Smooth muscle cell (in vitro differentiated cells): ENCODE data around the gene PSRC1. TPM values are rescaled to one million over a fixed set of nuclear protein-coding genes. Genes with fewer than 3 reads are reported as not detected.

Source experiments
- DNase-seq: peaks from one replicate; lab custom pipeline; 2025; ENCODE audit not compliant: unreplicated experiment; lab: John Stamatoyannopoulos, UW
- H2AFZ ChIP-seq: fragments of 200-600 bp; sonication (generic); 2 replicates; pipeline ENCODE4 v1.6.0; 2016; ENCODE audit warnings: antibody characterized with exemption, low read depth, mild to moderate bottlenecking
- H3F3A ChIP-seq: fragments of 200-600 bp; sonication (generic); 2 replicates; pipeline ENCODE4 v1.6.0; 2017; ENCODE audit warnings: antibody characterized with exemption, low read depth
- H3K27ac ChIP-seq: fragments of 200-600 bp; sonication (generic); 2 replicates; pipeline ENCODE4 v1.5.1; 2016; ENCODE audit warnings: low read depth, mild to moderate bottlenecking
- H3K27me3 ChIP-seq: fragments of 200-600 bp; sonication (generic); 2 replicates; pipeline ENCODE4 v1.6.1; 2016; ENCODE audit warnings: low read depth, mild to moderate bottlenecking
- H3K36me3 ChIP-seq: fragments of 200-600 bp; sonication (generic); 2 replicates; pipeline ENCODE4 v1.5.1; 2016; ENCODE audit warnings: low read depth
- H3K4me1 ChIP-seq: fragments of 200-600 bp; sonication (generic); 2 replicates; pipeline ENCODE4 v1.5.1; 2016; ENCODE audit warnings: low read depth
- H3K4me2 ChIP-seq: fragments of 200-600 bp; sonication (generic); 2 replicates; pipeline ENCODE4 v1.6.0; 2016; ENCODE audit warnings: mild to moderate bottlenecking
- H3K4me3 ChIP-seq: fragments of 200-600 bp; sonication (generic); 2 replicates; pipeline ENCODE4 v1.5.1; 2016; ENCODE audit warnings: mild to moderate bottlenecking
- H3K79me2 ChIP-seq: fragments of 200-600 bp; sonication (generic); 2 replicates; pipeline ENCODE4 v1.6.0; 2016; ENCODE audit warnings: low read depth, mild to moderate bottlenecking
- H3K9ac ChIP-seq: fragments of 200-600 bp; sonication (generic); 2 replicates; pipeline ENCODE4 v1.6.0; 2016; ENCODE audit warnings: low read depth
- H3K9me3 ChIP-seq: fragments of 200-600 bp; sonication (generic); replicated peaks from 2 replicates; pipeline ENCODE4 v1.5.1; 2016; ENCODE audit warnings: low read depth
- H4K20me1 ChIP-seq: fragments of 200-600 bp; sonication (generic); 2 replicates; pipeline ENCODE4 v1.6.0; 2016; ENCODE audit warnings: low read depth
- CTCF ChIP-seq: fragments of 200-600 bp; sonication (generic); IDR thresholded peaks from 2 replicates; pipeline ENCODE4 v1.5.1; 2017; ENCODE audit warnings: borderline replicate concordance, mild to moderate bottlenecking, antibody characterized with exemption; ENCODE audit not compliant: insufficient read depth, poor library complexity, severe bottlenecking
- WGBS: methylation state at CpG from one replicate; pipeline ENCODE4 v1.1.7; 2016; ENCODE audit warnings: low lambda C conversion rate; 5-methylcytosine and 5-hydroxymethylcytosine counted together
- polyA plus RNA-seq: library from polyadenylated mRNA; unstranded; fragments of >200 nt; fragmentation: Nextera tagmentation; extraction: Ambion mirVana; gene quantifications from 2 replicates; pipeline ENCODE4 v1.2.1, GENCODE V29; 2016
- total RNA-seq: library from RNA; depleted of rRNA; stranded (reverse); fragments of >200 nt; gene quantifications from 2 replicates; pipeline ENCODE4 v1.2.3, GENCODE V29; 2014

PSRC1 gene
- total and polyA plus RNA-seq, 2 experiments from 2014 or later = 5.5 to 10.8 TPM

GRCh38 chr1:109263597-109264378 is 19.2 kb downstream of the PSRC1 start:
- H2AFZ ChIP-seq = no peak overlapping the region
- no peaks in the 10 kb centered on the region for H3K79me2 ChIP-seq
- peaks cover 3% of the 10 kb centered on the region for H3K4me1 ChIP-seq
- no peaks in the 10 kb centered on the region for H3F3A ChIP-seq
- H4K20me1 ChIP-seq = no peaks in the 10 kb centered on the region
- DNase-seq = peak; percentile 45
- no peaks in the 10 kb centered on the region for H3K27me3 ChIP-seq
- no peak overlapping the region for H3K9ac ChIP-seq
- peak; percentile 98 for TF ChIP-seq CTCF
- H3K9me3 ChIP-seq = no peaks in the 10 kb centered on the region
- no peaks in the 10 kb centered on the region for H3K36me3 ChIP-seq
- H3K27ac ChIP-seq = no peak overlapping the region
- no peak overlapping the region for H3K4me2 ChIP-seq
- 48% methylated on average over 28 of the region's 29 CpGs for WGBS
- H3K4me3 ChIP-seq = no peak overlapping the region

GRCh38 chr1:109263234-109263596 is 19.7 kb downstream of the PSRC1 start:
- no peaks in the 10 kb centered on the region for H3K9me3 ChIP-seq
- no peak overlapping the region for H2AFZ ChIP-seq
- H3K4me3 ChIP-seq = no peak overlapping the region
- H3K36me3 ChIP-seq = no peaks in the 10 kb centered on the region
- H3F3A ChIP-seq = no peaks in the 10 kb centered on the region
- H3K4me1 ChIP-seq = peaks cover 3% of the 10 kb centered on the region
- no peak for DNase-seq
- H3K4me2 ChIP-seq = no peak overlapping the region
- no peaks in the 10 kb centered on the region for H3K27me3 ChIP-seq
- no peaks in the 10 kb centered on the region for H4K20me1 ChIP-seq
- TF ChIP-seq CTCF = no peak
- 68% methylated on average over 9 of the region's 12 CpGs for WGBS
- H3K27ac ChIP-seq = no peak overlapping the region
- H3K9ac ChIP-seq = no peak overlapping the region
- no peaks in the 10 kb centered on the region for H3K79me2 ChIP-seq

- peaks cover 3% of the 10 kb centered on the region for H3K4me1 ChIP-seq
- H3K36me3 ChIP-seq = no peaks in the 10 kb centered on the region
- no peaks in the 10 kb centered on the region for H3K79me2 ChIP-seq
- no peak overlapping the region for H3K4me2 ChIP-seq
- no peak for TF ChIP-seq CTCF
- no peak for DNase-seq
- H3F3A ChIP-seq = no peaks in the 10 kb centered on the region
- no peaks in the 10 kb centered on the region for H3K27me3 ChIP-seq
- H3K9ac ChIP-seq = no peak overlapping the region
- H4K20me1 ChIP-seq = no peaks in the 10 kb centered on the region
- no peak overlapping the region for H3K4me3 ChIP-seq
- WGBS = 96% methylated on average over 22 of the region's 22 CpGs
- no peaks in the 10 kb centered on the region for H3K9me3 ChIP-seq
- no peak overlapping the region for H3K27ac ChIP-seq
- no peak overlapping the region for H2AFZ ChIP-seq
Observed at GRCh38 chr1:109262231-109263055, 20.5 kb downstream of the PSRC1 start.
